T-helper 22 cell (primary cell): ENCODE measurements around the gene SETBP1.

Experiments
- DNase-seq: peaks from one replicate; pipeline ENCODE4 v3.0.0-alpha.2; 2020; ENCODE audit warnings: low read depth

Gene SETBP1

DNA sequence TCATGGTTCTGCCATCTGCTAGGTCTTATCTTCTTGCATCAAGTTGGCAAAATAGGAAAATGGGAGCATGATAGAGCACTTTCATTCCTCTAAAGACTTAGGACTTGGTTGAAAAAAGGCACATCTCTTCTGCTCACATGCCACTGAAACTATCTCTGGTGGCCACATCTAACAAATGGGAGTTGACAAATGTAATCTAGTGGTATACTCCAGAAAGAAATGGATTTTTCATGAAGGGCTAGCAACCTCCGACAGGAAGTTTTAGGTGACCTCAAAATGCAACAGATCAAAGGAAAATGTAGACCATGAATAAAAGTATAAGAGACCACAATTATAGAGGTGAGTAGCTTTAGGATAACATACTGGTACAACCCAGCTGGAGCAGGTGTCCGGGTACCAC lies 224.1 kb downstream of the SETBP1 start:
- no peak for DNase-seq

DNA sequence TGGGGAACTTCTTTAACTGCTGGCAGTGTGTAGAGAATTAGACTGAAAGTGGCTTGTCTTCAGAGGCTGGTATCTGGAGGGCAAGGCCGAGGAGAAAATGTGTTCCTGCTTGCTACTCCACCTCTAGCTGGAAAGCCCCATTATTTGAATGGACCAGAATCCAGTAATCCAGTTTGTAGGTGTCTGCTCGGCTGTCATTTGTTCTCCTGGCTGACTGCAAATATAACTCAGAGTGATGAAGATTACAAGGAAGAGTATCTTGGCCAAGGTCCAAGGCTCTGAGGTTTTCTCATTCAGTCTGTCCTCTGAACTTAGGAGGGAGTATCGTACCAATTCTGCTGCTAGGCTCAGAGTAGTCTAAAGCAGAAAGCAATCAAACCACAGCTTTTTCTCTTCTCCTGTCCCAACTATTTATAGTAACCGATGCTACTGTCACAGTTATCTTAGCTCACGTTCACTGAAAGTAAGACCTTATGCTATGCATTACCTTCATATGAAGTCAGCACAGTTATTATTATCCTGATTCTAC lies 228.6 kb downstream of the SETBP1 start:
- no peak for DNase-seq

DNA sequence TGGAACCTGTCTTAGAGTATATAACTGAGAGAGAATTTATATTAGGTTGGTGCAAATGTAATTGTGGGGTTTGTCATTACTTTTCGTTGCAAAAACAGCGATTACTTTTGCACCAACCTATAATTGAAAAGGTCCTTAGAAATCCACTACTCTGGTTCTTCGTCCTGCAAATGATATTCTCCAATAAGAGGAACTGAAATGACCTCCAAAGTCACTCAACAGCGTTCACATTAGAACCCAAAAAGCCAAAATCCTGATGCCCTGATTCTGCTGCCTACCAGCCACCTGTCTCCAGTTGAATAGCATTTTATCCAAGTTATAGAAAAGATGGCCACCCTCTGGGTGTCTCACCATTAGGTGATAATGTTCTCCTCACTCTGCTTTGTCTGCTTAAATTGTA lies 230.6 kb downstream of the SETBP1 start:
- DNase-seq, result no peak

DNA sequence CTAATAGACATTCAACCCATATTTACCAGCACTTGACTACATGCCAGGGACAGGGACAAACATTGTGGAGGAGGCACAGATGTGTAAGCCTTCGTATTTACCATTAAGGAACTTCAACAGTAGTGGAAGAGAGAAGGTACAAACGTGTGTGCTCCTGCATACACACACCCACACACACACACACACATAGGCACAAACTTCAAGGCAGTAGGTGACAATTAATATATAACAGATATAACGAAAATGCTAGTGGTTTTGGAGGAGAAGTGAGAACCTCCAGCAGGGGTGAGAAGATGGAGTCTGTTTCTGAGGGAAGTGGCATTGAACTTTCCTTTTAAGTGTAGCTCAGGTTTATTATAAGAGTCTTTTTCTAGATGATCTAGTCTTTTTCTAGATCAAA lies 231.1 kb downstream of the SETBP1 start:
- DNase-seq, result no peak

DNA sequence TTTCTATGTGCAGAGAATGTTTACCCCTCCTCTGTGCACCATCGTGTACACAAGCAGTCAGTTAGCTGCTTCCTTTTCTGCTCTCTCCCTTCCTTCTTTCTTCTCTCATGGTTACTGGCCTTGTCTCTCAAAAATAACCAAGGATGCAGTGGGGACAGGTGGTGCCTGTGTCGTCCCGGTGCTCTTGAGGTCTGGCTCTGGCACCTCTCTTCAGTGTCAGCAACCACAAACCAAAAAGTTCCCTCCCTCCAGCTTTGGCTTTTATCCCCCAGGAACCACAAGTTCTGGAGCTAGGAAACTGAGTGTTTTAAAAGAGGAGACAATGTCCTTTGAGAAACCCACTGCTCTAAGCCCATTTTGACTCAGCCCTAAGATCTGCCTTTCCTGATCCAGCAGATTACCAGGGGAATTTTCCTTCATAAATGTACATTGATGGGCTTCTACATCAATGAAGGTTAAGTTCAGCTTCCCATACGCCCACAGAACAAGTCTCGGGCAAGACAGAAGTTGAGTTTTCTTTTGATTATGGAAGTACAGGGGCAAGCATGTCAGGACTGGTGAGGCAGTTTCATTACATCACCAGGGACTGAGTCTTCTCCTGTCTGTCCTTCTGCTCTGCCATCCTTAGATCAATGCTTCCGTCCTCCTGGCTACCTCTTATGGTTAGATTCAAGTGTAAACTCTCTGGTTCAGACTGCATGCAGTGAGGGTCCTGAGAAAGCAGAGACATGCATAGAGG lies 232.2 kb downstream of the SETBP1 start:
- no peak for DNase-seq

DNA sequence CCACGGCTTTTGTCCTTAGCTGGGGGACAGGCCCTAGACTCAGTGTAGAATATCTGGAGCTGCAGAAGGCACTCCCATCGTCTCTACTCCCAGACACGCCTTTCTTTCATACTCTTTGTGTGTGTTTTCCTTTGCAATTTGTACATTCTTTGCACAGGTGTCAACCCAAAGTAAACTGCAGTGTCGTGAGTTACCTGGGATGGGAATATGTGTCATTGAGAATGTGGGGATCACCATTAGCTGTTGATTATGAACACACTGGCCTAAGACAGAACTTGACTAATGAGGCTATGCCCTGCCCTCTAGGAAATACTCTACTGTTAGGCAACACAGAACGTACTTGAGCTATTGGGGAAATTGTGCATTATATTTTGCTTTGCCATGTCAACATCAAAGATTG lies 233.3 kb downstream of the SETBP1 start:
- no peak for DNase-seq

DNA sequence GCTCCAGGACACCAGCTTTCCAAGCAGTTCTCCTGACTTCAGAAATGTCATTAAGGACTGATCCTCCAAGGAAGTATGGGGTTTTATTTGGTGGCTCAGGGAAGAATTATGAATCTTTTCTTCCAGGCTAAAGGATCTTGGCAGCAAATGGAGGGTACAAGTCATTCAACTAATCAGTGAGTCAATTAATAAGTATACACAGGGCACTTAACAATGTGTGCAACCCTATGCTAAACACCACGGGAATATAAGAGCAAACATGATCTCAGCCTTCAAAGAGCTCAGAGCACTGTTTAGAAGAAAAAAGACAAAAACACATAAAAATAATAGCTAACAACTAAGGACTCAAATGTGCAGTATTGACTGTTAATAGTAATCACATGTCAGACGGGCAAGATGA lies 234.5 kb downstream of the SETBP1 start:
- DNase-seq, result no peak

DNA sequence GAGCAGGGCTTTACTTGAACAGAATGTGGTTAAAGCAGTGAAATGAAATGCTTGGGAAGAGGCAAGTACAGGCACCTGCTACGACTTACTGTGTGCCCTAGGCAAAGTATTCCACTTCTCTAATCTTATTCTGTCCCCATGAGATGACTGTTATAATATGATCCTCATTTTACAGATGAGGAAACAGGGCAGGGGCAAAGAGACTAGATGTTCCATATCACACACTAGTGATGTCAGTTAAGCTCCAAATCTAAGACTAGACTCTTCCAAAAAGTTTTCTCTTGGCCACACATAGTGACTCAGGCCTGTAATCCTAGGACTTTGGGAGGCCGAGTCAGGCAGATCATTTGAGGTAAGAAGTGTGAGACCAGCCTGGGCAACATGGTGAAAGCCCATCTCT lies 235.0 kb downstream of the SETBP1 start:
- DNase-seq, result no peak

DNA sequence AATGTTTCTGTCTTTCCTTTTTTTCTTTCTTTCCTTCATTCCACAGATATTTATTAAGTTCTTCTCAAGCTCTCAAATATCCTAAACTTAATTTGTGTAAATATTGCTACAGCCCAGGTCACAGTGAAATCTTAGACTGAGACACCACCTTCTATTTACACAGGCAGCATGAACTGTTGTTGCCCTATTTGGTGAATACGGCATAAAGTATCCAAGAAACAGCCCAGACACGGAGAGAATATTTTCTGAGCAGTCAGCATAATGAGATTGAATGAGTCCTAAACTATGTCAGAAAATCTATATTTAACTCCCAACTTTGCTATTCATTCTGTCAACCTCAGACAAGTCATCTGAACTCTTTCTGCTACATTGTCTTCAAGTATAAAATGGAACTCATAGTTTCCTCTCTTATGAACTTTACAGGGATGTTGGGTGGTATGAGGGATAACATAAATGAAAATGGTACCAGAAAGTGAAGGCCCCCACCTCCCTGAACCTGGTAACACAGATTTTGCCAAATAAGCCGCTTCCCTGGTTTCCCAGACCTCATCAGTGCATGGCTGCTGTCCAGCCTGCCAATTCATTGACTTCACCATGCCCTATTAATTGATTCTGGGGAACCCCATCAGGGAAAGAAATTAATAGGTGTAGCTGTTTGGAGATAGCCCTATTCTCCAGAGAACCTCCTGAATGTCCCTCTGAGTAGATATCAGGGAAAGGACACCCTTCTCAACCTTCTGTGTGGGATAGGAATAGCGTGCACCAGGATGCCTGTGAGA lies 235.9 kb downstream of the SETBP1 start:
- no peak for DNase-seq

DNA sequence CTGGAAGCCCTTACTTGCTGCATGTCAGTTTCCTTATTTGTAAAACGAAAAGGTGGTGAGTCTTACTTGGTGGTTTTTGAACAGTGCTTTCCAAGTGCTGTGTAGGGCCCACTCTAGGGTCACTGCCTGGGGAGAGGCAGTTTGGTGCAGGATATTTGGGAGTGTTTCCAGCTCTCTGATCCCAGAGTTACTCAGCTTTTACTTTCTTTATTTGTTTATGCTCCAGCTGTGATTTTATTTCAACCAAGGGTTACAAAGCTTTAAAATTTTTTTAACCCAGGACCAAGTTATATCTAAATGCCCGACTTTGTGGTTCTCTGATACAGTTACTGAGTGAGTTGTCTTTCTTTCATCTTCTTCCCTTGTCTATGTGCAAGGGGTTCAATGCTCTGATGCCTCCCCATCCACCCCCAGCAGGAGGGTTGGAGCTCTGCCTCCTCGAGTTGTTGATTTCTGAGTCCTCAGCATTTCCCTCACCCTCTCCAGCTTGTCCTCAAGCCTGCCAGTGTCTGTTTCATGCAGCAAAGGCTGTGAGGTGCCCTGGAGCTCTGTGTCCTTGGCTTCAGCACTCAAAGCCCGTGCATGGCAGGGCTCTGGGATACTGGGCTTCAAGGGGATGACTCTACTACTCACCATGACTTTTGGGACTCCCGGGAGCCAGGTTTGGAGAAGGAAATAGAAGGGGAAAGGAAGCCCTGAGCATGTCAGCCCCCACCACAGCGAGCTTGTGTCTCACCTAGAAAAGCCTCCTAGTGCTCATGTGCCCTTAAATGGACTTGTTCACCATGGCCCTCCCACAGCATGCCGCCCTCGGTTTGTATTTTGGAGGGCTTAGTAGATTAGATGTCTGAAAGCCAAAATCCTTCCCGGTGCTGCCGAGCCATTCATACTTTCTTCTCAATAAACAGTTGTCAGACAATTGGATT lies 236.8 kb downstream of the SETBP1 start:
- no peak for DNase-seq

DNA sequence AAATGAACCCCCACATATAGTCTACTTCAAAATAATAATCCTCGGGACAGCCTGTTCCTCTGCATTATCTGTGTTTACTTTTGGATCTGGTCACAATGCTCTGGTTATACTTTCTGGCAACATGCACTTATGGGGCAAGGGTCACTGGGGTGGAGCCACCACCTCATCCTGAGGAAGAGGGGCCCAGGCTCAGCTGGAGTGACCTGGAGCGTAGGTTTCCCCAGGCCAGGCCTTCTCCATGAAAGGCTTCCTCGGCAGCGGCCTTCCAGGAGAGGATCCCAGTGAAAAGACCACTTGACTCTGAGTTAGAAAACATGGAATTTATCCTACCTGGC lies 237.4 kb downstream of the SETBP1 start:
- no peak for DNase-seq

DNA sequence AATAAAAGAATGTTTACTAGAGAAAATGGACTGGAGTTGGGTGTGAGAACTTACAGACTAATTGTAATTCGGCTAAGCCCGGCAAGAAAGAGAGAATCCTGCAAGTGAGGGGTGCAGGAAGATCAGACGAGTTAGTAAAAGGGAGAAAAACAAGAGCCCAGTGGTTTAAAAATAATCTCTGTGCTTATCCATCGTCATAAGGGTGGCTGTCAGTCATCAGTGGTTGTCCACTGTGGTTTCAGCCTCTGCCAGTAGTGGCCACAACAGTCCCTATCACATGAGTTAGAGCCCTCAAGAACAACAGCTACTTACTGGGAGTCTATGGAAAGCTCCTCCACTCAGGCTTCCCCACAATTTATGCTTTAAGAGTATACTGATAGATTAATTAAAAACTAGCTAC lies 239.8 kb downstream of the SETBP1 start:
- DNase-seq, result no peak

DNA sequence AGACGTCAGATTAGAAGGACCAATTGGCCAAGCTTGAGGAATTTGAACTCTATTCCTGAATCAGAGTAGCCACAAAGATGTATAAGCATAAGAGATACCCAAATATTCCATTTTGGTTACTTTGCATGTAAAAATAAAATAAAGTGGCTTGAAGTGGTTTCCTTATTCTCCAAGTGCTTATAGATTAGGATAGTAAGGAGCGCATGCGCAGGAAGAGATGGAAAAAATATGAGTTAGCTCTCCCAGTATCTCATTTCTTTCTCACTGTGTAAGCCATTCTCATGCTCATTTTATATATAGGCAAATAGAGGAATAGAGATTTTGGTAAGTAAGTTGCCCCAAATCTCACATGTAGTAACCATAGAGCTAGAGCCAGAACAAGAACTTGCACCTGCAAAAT lies 241.3 kb downstream of the SETBP1 start:
- DNase-seq, result no peak

DNA sequence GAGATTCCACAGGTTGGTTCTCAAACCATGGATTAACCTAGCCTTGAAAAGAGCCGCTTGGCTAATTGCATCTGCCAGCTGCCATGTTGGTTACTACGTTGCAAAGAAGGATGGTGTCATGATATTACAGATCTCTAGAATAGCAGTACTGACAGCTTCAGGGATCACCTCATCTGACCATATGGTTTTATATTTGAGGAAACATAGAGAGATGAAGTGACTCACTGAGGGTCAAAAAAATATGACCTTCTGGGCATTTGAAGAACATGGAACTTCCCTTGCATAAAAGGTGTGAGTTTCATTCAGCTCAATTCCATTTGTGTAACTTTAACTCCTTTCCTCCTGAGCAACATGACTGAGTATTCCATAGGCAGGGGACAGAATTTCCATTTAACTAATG lies 242.3 kb downstream of the SETBP1 start:
- DNase-seq, result no peak

DNA sequence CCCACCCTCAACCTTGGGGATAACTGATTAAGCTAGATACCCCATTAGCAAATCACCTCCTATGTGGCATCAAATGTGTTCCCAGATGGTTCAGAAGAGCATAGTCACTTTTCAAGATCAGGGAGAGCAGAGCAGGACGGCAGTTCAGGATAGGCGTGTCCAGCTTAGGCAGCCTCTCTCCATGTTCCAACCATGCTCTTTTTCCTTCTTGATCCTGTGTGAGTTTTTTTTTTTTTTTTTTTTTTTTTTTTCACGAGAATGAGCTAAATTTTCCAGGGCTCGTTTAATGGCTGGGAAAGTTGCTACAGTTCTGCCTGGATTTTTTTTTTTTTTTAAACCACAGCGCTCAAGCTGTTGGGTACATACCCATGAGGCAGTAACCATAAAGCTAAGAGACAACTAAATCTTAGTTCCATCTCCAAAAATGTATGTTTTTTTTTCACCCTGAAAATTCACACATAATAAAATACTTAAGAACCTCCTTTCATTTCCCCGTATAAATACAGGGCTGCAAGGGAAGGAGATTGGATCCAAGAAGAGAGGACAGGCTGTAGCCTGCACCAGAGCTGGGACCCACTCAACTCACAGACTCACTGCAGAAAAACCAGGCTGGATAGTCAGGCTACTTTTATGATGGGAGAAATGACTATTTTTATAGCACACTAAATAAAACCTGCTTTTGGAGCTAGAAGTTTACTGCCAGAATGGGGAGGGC lies 244.3 kb downstream of the SETBP1 start:
- no peak for DNase-seq

DNA sequence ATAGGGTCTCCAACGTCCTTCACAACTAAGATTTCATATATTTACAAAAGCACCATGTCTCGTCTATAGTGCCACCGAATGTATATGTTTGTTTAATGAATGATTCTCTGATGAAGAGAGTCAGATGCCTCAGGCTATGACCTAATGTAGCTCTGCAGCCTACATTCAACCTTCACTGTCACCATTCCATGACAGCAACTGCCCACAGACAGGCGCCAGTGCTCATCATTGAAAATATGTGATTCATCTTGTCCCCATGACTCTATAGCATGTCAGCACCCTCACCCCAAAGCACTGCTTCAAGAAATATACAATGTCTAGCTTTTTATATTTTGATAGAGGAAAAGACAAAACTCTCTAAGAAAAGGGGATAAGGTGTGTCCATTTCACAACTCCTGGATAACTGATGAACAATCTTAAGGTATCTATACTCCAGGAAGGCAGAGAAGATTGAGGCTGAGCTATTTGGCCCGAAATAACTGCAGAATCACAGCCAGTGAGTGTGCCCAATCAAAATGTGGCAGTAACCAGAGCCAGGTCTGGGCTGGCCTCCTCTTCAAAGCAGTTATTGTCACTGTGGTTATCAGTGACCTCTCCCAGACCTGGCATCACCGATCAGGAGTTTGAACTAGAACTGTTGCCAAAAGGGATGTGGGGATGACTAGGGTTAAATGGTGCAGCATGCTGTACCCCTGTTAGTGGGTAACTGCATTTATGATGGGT lies 246.6 kb downstream of the SETBP1 start:
- no peak for DNase-seq

DNA sequence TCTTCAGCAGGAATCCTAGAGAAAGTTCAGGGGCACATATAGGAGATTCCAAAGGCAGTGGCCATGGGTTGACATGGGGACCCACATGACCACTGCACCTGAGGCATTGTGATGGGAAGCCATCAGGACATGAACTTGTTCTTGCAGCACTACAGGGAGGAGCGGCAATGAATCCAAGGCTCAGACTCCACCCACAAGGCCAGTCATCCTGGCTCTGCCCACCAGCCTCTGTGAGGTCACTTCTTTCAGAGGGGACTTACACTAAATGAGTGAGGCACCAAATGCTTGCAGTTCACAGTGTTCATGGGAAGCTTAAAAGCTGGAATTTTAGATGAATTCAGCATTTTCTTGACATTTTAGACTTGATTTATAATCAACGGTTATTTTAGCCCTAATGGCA lies 254.2 kb downstream of the SETBP1 start:
- no peak for DNase-seq

DNA sequence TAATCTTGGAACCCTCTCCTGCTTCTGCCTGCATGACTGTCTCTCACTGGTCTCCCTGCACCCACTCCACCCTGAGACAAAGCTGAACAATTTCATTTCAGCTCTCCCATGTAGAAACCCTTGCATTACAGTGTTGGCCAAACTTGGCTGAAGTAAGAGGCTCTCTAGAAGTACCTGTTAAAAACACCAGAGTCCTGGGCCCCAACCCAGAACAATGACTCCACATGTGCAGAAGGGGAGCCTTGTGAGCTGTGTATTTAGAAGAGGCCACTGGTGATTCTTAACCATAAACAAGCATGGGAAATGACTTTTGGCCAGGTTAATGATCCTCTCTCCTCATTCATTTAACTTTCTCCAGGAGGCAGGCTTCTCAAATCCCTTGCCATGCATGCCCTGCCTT lies 254.8 kb downstream of the SETBP1 start:
- DNase-seq, result no peak

DNA sequence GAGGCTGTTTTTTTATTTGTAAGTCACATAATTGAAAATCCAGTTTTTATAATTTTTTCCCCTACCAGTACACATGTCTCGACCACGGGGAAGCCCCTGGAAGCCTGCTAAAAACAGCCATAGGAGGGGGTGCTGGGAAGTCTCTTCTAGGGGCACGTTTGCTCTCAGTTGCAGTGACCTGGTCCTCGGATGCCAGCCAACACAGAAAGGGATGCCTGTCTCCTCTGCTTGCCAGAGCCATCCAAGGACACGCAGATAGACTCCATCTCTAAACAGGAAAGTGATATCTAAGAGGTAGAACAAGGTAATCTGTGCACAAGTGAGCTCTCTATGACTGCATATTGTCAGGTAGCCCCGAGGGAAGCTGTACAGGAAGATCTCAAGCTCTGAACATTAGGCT lies 255.8 kb downstream of the SETBP1 start:
- DNase-seq, result no peak

DNA sequence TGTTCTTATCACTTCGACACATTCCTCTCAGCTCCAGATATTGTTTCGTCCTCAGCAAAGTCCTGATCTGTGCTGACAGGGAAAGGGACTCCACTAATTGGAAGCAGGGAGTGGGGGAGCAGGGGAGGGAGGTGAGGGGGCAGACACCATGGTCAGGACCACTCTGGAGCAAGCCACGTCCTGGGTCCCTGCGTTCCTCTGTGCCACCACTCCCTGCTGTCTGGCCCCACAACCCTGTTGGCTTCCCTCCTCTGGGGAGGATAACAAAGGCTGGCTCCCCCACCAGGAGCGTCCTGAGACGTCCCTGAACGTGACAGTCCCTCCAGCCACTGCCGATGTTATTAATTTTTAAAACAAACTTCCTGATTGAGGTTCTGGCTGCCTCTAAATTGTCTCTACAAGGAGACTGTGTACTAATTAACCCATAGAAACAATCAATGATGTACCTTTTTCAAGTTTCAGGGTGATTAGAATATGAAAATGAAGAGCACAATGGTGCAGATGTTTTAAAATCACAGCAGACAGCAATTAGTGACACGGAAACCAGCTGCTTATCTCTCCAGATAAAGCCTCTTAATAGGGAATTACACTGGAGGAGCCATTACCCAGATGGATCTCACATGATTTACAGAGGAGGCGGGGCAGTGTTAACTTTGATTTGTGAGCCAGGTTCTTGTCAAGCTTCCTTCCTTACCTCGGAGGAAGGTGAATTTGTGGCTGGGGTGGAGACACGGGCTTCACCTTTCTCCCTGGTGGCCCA lies 257.5 kb downstream of the SETBP1 start:
- no peak for DNase-seq
